Panc1 (cell line): ENCODE data around the gene TANC1.

Experiments
- CTCF ChIP-seq: fragments of 450-650 bp; IDR thresholded peaks from 2 replicates; pipeline ENCODE4 v1.5.1; 2017; ENCODE audit warnings: mild to moderate bottlenecking
- REST ChIP-seq, 2 experiments: IDR thresholded peaks; 2 replicates each; pipeline ENCODE4 v1.6.1; 2011 to 2012; ENCODE audit warnings: low read depth in 2 of 2, control low read depth in 1 of 2, low read length in 1 of 2, mild to moderate bottlenecking in 1 of 2, moderate library complexity in 1 of 2; ENCODE audit not compliant: insufficient read depth in 1 of 2

- TF ChIP-seq CTCF, result no peak
- no peak for TF ChIP-seq REST (IDR thresholded peaks at IDR 0.05; ENCODE audit: insufficient read depth in 1 of 2, low read depth in 2 of 2, low read length in 1 of 2)
These were observed 192.5 kb downstream of the TANC1 start for GRCh38 chr2:159160954-159161353.
